Measurements from ENCODE around the gene CTDSPL2.
"Not testable (repeated sequence)": the region's sequence is repeated elsewhere in the genome, so short reads cannot be mapped to it uniquely, and the experiment has no call there.

CTDSPL2 gene

DNA sequence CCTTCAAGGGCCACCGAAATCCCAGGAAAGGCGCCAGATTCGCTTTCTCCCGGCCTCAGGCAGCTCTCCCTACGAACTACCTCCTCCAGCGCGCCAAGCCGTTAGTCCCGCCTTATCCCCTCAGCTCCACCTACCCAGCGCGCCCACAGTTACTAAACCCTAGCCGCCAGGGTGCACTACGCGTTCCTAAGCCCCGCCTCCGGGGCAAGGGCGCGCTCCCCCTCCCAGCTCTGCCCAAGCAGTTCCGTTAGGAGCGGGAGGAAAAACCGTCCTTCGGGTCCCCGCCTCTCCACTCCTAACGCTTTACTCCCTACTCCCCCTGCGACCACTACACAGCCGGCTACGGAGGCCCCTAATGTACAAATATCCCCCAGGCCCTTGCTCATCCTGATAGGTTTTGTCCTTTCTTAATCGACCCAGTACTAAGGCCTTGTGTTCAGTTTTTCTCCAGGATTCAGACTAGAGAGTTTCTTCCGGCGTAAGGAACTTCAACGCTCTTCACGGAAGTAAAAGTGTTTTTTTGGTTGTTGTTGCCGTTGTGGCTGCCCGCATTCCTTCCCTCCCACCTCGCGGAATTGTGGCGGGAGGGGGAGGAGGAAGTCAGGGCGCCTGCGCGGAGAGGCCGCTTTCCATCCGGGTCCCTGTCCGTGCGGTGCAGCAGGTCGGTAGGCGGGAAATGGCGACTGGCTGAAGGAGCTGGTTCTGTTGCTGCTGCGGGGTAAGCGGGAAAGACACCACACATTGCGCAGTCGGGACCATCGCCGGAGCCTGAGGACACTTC is at the start of gene CTDSPL2:
TSS of gene CTDSPL2 (plus strand) at position 655 of the 781 bp plus-strand sequence. CDS start 31,386 bp downstream, outside the sequence.
- peak; percentile 89 for DNase-seq

DNA sequence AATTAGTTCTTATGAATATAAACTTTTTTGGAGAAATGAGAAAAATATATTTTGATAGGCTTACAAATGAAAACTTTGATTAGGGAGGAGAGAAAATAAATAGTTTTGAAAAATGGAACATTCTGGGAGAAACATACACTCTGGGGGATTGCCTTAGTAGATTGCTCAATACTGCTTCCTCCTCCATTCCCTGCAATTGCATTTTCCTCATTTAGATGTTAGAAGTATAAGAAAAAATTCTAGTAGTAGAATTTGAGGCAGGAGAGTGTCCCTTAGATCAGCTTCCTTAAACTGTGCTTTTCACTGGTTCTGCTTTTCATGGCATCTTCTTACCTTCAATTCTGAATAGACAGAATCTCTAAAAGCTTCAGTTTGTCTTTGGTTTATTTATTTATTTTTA is 46.2 kb upstream of the CTDSPL2 start:
- no peak for DNase-seq

DNA sequence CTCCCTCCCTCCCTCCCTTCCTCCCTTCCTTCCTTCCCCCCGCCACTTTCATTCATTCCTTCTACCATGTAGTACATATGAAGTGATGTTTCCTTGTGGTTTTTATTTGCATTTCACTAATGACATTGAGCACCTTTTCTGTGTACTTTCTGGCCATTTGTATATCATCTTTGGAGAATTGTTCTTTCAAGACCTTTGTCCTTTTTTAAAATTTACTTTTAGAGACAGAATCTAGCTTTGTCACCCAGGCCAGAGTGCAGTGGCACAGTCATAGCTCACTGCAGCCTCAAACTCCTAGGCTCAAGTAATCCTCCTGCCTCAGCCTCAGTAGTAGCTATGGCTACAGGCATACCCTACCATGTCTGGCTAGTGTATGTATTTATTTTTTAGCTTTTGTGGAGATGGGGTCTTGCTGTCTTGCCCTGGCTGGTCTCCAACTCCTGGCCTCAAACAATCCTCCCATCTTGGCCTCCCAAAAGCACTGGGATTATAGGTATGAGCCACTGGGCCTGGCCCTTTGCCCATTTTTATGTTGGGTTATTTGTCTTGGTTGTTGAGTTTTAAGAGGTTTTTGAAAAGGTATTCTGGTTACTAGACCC is 42.0 kb upstream of the CTDSPL2 start:
- no peak for DNase-seq

DNA sequence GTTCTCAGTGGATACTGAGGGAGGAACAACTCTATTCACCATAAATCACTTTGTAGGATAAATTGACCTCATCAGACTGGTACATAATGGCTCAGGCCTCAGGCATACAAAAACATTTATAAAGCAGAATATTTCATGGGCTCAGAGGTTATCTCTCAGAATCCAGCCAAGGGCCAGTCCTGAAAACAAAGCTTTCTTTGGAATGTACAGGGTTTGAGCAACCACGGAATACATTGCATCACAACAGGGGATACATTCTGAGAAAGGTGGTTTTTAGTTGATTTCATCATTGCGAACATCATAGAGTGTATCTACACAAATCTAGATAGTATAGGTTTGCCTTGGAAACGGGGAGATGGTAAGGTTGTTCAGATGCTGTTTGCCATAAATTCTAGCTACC is 33.4 kb upstream of the CTDSPL2 start:
- DNase-seq: no peak

DNA sequence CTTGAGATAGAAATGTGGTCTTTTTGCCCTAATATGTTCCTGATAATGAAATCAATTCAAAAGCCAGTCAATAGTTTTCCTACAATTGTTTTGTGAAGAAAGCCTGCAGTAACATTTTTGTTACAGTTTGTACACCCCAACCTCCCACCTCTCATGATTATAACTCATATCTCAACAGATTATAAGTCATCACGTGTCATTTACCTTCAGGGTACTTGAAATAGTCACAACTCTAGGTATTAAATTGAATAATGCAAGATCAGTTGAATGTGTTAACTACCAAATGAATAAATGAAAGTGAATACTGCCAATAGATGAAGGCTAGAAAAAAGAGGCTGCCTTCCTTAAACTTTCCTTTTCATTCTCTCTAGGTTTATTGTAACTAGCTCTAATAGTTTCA is 32.9 kb upstream of the CTDSPL2 start:
- no peak for DNase-seq

DNA sequence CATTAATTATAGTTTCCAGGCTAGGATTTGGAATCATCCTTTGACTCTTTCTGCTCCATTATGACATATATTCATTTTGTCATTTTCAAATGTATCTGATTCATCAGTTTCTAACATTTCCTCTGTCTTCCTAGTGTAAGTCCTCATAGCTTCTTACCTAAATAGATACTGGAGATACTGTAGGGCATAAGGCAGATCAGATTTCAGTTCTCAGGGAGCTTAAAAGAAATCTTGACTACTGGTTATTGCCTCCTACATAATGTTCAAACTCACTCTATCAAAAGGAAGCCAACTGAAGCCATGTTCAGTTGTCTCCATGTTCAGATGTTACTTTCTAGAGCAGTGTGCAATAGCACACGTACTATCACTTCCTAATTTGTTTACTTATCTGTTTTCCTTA is 29.6 kb upstream of the CTDSPL2 start:
- DNase-seq: no peak

DNA sequence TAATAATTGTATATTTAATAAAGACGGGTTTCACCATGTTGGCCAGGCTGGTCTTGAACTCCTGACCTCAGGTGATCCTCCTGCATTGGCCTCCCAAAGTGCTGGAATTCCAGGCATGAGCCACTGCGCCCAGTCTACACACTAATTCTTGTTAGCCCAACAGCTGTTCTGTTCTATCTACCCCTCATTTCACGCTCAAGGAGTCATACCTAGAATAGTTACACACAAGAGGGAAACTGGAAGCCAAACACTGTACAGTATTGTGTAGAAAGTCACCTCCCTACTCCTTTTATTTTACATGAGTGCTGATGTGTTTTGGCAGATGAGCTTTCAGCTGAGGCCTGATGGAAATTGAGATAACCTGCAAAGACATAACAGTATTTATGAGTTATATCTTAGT is 13.4 kb upstream of the CTDSPL2 start:
- no peak for DNase-seq

DNA sequence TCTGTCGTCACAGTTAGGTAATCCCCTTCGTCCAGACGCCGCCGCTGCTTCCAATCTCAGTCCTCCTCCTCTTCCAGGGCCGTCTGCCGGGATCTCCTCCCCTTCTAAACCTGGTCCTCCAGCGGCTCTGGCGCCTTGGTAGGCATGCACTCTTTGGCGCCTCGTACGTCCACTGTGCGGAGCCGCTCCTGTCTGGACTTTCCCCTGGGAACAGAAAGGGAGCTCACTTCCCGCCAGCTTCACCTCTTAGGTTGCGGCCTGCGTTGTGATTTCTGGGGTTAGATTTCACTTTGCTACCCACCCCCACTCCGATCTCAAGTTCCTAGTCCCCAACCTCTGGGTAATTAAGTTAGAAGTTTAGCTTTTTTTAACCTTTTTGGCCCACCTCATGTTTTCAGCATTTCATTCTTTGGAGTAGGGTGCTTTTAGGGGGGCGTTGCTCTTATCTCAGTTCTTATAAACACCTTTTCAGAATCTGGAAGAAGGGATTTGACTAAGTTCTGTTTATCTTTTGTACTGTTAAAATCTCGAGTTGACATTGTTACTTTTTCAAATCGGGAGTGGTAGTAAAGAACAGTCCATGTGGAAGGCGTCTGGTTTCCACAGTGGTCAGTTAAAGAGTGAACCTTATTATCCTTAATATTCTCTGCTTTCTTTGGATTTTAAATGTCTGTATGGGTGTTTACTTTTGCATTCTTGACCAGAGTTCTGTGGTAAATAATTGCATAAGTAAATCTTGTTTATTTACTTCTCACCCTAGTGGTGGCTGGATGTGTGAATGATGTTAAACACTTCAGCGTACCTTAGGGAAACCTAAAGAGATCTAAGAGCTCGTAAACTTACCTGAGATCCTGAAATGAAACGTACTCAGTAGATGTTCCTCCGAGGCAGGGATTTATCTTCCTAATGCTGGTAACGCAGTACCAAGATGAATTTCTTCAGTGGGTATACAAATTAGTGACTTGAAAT is 611 bp downstream of the CTDSPL2 start:
- DNase-seq: no peak

DNA sequence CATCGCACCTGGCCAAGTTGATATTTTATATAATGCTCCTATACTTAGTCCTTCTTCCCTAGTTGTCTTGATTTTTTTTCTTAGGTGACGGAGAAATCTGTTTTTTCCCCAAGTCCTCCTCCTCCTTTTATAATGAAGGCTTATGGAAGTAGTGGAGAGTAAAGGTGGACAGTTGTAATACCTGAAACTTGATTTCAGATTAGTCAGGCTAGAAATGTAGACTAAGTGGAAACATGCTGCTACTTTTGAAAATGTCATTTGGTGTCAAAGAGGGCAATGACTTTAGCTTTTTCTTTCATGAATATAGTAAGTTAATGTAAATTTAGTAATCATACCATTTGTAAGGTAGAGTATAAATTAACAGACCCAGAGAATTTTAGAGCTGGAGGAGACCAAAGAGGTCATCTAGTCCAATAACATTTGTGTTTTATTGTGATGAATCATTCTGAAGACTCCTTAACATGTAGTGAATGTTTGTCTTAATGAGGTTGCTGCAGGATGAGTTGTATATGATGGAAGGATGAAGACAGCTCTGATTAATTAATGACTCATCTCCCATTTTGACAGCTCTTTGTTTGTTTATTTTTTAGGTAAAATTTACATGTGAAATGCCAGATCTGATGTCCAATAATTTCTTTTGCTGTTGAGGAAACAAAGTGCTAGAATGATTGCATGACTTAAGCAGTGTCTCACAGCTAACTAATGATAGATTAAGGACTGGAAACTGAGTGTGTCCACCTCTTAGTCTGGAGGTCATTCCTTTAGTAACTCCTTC is 8.7 kb downstream of the CTDSPL2 start:
- no peak for DNase-seq

DNA sequence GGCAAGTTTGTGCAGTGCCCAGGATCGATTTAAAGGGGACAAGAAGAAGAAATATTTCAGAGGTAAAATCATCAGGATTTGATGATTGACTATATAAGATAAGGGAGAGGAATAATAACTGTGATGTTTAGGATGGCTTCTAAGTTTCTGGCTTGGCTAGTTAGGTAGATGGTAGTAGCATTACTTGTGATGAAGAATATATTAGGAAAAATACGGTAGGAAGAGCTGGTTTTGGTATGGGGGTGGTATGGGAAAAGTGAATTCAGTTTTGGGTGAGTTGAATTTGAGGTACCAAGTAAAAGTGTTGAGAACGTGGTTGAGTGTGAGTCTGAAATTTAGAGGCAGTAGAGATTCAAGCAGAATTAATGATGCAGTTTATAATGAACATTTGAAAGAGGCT is 11.0 kb downstream of the CTDSPL2 start:
- no peak for DNase-seq

DNA sequence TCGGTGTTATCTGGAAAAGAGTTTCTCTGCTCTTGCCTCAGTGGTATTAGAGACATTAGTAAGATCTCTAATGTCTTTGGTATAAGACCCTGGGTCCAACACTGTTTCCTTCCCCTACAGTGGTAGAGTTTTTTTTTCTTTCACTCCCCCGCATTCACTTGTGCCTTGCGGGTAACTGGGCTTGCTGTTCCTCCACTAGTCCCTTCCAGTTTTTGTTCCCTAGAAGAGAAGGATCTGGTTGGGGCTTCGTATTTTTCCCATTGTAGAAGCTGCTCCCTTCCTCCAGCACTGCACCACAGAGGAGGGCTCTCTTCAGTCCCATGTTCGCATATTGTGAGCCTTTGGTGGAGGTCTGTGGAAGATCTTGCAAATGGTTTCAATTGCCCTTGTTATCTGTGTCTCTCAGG is 13.7 kb downstream of the CTDSPL2 start:
- DNase-seq: no peak

DNA sequence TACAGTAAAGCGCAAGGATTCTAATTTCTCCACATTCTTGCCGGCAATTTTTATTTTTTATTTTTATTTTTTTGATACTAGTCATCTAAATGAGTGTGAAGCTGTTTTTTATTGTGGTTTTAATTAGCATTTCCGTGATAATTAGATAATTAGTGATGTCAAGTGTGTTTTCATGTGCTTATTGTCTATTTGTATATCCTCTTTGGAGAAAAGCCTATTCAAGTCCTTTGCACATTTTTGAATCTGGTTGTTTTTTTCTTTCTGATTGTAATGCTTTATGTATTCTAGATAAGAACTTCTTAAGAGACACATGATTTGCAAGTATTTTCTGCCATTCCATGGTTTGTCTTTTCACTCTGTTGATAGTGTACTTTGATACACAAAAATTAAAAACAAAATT is 16.1 kb downstream of the CTDSPL2 start:
- DNase-seq: no peak

DNA sequence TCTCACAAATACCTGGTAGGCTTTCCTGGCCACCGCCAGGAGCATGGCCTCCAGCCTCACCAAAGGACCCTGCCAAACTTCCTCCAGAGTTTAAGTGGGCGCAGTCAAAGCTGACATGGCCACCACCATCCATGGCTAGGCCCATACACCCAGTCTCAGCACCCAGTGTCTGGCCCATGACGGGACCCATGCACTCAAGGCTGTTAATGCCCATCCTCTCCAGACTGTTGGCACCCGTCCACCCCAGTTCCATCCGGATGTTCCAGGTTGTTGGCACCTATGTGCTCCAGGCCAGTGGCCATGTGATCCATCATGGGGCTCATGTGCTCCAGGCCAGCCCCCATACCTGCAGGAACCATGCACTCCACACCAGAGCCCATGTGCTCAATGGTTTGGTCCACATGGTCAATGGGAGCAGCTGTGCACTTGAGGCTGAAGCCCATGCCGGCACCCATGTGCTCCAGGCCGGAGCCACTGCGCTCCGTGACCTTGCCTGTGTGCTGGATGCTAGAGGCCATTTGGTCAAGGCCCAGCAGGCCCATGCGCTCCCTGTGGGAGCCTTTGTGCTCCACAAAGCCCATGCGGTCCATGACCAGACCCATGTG is 20.4 kb downstream of the CTDSPL2 start:
- DNase-seq: no peak

DNA sequence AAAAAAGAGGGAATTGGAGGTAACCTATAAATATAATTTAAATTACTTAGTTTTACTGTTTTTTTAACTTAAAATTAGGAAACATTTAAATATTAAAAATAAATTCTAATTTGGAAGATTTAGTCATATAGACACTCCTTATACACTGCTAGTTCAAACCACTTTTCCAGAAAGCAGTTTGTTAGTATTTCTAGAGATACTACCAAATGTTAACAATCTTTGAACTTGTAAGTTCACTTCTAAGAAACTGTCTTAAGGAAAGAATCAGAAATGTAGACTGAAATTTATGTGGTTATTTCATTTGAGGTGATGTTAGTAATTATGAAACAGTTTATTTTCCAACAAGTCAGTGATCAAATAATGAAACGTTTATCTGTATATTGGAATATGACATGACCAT is 22.7 kb downstream of the CTDSPL2 start:
- no peak for DNase-seq

DNA sequence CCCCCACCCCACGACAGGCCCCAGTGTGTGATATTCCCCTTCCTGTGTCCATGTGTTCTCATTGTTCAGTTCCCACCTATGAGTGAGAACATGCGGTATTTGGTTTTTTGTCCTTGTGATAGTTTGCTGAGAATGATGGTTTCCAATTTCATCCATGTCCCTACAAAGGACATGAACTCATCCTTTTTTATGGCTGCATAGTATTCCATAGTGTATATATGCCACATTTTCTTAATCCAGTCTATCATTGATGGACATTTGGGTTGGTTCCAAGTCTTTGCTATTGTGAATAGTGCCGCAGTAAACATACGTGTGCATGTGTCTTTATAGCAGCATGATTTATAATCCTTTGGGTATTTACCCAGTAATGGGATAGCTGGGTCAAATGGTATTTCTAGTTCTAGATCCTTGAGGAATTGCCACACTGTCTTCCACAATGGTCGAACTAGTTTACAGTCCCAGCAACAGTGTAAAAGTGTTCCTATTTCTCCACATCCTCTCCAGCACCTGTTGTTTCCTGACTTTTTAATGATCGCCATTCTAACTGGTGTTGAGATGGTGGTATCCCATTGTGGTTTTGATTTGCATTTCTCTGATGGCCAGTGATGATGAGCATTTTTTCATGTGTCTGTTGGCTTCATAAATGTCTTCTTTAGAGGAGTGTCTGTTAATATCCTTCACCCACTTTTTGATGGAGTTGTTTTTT is 26.3 kb downstream of the CTDSPL2 start:
- DNase-seq: not testable (repeated sequence)

DNA sequence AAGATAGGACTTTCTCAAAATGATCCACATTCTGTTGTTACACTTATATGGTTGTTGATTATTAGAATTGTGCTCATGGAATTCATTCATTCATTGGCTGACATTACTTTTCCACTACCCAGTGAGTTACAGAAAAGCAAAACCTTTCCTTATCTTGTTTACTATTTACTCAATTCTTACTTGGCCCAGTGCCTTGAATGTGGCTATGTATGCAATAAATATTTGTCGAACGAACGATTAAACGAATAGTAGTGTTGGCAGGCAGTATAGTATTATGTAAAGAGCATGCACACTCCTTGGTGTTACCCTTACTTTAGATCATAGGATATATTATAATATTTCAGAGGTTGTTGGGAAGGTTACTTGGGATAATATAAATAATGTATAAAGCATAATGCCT is 31.0 kb downstream of the CTDSPL2 start:
- DNase-seq: no peak

DNA sequence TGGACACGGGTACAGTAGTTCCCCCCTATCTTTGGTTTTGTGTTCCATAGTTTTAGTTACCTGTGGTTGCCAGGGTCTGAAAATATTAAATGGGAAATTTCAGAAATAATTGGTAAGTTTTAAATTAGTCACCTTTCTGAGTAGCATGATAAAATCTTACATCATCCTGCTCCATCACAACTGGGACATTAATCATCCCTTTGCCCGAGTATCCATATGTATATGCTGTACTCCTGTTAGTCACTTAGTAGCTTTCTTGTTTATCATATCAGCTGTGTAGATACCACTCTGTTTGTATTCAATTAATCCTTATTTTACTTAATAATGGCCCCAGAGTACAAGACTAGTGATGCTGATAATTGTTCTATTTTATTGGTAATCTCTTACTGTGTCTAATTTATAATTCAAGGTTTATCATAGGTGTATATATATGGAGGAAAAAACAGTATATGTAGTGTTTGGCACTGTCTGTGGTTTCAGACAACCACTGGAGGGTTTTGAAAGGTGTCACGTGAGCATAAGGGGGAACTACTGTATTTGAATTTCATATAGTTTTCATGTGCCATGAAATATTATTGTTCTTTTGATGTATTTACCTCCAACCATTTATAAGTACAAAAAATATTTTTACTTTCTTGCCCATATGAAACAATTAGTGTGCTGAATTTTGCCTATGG is 41.4 kb downstream of the CTDSPL2 start:
- DNase-seq: no peak

DNA sequence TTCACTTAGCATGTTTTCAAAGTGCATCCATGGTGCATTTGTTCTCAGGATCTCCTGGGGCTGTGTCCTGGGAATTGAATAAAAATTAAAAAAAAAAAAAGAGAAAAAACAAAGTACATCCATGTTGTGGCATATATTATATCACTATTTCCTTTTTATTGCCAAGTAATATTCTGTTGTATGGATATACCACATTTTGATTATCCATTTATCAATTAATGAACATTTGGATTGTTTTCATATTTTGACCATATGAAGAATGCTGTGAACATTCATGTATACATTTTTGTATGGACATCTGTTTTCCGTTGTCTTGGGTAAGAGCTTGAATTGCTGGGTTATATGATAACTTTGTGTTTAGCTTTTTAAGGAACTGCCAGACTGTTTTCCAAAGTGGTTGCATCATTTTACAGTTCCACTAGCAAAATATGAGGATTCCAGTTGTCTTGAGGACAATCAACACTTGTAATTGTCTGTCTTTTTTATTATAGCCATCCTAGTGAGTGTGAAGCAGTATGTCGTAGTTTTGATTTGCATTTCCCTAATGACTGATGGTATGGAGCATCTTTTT is 44.5 kb downstream of the CTDSPL2 start:
- DNase-seq: no peak

DNA sequence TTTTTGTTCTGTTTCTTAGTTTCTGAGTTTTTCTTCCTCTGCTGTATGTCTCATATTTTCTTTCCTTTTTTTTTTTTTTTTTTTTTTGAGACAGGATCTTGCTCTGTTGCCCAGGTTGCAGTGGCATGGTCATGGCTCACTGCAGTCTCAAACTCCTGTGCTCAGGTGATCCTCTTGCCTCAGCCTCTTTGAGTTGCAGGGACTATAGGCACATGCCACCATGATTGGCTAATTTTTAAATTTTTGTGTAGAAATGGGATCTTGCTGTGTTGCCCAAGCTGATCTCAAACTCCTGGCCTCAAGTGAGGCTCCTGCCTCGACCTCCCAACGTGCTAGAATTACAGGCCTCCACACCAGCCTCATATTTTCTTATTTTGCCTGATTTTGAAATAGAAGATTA is 51.9 kb downstream of the CTDSPL2 start:
- DNase-seq: no peak

DNA sequence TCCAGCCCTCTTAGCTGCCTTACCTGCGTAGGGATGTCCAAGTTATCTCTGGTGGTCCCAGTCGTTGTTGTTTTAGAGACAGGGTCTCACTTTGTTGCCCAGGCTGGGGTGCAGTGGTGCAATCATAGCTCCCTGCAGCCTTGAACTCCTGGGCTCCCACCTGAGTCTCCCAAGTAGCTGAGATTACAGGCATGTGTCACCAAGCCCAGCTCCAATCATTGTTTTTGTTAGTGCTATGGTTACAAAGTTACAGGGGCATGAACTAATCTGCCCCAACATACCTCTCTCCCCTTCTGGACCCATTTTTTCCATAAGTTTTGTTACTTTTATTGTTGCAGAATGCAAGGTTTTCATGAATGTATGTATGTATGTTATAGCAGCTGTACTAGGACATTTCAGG is 54.7 kb downstream of the CTDSPL2 start:
- no peak for DNase-seq

DNA sequence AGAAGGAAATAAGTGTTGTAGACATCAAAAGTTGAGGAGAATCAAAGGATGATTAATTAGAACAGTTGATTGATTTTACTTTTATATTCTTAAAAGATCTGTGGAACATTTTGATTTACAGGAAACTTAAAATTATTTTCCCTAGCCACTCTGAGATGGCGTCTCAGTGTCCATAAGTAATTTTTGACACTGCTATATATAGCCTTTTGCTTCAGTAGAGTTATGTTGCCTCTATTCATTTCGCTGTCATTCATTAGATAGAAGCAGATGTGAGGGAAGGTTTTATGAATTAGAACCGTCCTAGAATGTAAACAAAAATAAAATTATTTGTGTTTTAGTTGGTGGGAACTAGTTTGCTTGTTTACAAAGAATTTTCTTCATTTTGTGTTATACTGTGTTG is 58.5 kb downstream of the CTDSPL2 start:
- DNase-seq: no peak

All from stimulated activated CD4-positive, alpha-beta T cell treated with anti-CD3 and anti-CD28 coated beads, Interleukin-12 subunit alpha, Interleukin-12 subunit beta, amount 100 ng/mL, for 4 hours (primary cell).